ENCODE results near the gene FATE1. TPM values are rescaled to one million over a fixed set of nuclear protein-coding genes. Genes with fewer than 3 reads are reported as not detected.
A peak's percentile ranks its signal among the peaks of the same experiment; 100 is the strongest.

FATE1 gene
- total RNA-seq, 1 experiment from 2014 or later: not detected

GRCh38 chrX:151703487-151703886 lies 12.3 kb upstream of the FATE1 start:
- DNase-seq (ENCODE audit: low spot score): no peak

DNA sequence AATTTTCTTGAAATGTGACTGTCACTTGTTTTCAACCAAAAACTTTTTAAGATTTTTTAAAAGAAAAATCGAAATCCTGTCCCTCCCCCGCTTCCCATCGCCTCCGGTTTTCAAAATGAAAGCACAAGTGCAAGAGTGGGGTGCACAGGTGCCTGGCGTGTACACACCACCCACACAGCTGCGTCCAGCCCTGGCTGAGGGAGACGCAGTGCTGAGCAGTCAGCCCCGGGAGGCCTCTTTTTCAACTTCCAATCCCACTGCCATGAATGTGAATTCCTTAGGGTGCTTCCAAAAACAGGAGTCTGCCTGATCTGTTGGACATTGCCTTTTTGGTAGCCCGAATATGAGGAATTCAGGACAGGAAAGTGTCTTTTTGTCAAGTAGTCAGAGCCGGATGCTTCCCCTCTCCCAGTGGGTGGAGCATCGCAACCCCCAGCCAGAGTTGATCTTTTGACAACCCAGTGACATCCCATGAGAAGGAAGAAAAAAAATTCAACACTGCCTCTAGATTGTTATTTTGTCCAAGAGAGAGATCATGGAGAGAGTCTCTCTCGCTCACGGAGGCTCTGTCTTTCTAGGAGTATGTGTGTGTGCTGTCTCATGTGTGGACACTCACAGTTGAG lies 11.7 kb upstream of the FATE1 start:
- DNase-seq (ENCODE audit: low spot score): no peak

- DNase-seq (ENCODE audit: low spot score): no peak
These were observed 7.0 kb upstream of the FATE1 start for GRCh38 chrX:151708821-151709220.

DNA sequence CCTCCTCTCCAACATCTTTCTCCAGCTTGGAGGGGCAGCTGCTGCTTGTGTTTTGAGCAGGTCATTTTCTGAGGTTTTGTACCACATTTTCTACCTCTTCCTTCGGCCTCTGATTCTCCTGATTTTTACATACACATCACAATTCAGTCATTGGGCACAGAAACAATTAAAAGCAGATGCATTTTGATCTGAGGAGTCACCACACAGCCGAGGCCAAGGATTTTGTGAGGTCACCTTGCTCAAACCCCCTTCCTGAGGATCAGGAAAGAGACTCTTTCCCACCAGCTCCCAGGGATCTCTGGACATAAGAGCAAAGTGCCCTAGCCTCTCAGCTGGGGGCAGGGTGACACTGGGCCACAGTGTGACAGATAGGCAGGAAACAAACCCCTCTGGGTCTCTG lies 5.4 kb upstream of the FATE1 start:
- DNase-seq (ENCODE audit: low spot score): no peak

GRCh38 chrX:151711154-151711553 lies 4.7 kb upstream of the FATE1 start:
- no peak for DNase-seq (ENCODE audit: low spot score)

DNA sequence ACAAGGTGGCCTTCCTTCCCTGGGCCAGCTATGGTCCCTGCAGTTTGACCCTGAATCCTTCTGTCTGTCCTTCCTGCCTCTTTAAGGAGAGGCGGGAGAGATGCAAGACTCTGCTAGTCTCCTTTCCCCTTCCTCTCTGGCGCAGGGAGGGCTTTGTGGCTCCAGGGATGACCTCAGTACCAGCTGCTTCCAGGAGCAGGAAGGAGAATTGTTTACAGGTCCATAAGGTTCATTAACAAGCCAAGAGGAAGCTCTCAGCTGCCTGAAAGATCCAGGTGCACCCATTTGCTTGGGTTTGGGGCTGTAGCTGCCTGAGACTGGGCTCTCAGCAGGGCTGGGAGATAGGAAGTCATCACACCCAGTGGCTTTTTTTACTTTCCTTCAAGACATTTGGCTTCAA lies 4.0 kb upstream of the FATE1 start:
- DNase-seq (ENCODE audit: low spot score): no peak

DNA sequence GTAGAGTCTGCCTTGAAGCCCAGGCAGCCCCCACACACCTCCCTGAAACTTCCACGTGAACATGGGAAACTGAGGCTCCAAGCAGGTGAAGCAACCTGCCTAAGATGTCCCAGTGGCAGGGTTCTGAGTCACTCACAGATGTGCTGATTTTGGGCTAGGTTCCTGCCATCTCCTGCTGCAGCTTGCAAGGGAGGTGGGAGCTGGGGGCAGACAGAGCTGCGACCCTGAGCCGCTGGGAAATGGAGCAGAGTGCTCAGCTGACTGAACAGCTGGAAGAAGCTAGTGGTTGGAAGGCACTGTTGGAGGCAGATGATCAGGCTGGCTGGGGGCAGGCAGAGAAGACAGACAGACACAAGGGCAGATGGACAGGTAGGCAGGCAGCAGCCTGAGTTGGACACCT lies 3.6 kb upstream of the FATE1 start:
- no peak for DNase-seq (ENCODE audit: low spot score)

DNA sequence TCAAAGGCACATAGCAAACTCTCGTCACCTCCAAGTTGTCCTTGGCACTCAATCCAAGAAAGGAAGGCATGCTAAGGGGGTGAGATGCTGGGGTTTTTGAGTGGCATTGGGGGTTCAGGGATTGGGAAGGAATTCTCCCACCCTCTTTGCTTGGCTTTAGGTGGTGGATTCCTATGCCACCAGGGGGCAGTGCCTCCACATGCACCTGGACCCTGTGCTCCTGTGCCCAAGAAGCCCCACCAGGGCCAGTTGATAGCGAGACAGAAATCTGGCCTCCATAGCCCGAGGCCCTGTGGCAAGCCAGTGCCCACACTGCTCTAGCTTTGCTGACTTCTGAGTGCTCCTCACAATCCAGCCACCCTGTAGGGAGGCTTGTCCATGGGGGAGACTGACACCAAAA lies 2.0 kb upstream of the FATE1 start:
- peak; percentile 11 for DNase-seq (ENCODE audit: low spot score)

DNA sequence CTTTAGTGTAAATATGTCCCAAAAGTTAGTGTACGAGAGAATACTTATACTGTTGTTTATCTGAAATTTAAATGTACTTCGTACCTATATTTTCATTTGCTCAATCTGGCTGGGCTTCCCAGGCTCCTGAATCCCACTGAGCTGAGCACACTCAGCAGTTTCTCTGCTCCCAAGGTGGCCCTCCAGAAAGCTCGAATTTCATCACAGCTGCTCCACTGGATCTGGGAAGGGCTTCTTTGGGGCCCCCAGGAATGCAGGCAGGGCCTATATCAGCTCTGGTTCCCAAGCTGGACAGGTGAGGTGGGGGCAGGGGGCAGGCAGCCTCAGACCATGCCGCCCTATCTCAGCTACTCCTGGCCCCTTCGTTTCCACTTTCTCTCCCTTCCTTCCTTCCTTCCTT lies 1.5 kb upstream of the FATE1 start:
- DNase-seq (ENCODE audit: low spot score): no peak

- no peak for DNase-seq (ENCODE audit: low spot score)
These were observed 6.5 kb downstream of the FATE1 start for GRCh38 chrX:151722241-151722846.

DNA sequence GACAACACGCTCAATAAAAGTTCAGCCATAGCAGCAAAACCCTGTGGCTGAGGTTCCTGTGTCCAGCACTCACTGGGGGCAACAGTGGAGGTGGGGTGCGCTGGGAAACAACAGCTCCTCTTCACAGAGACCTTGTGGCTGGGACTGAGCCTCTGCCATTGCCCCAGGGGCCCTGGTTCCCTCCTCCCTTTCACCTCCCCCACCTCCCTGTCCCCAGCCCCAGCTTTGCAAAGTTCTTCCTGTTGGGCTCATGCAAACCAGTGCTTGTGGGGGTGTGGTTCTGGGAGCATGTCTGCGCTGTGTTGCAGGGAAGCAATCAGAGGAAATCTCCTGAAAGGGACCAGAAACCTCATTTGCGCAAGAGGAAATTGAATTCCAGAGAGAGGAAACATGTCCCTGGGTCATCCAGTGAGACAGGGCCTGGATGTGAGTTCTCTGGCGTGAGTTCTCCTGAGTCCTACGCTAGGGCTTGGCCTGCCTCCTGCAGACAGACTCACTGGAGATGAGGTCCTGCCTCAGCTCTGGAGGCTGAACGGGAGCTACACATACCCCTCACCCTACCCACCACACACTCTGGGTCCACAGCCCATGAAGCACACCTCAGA lies 7.4 kb downstream of the FATE1 start:
- no peak for DNase-seq (ENCODE audit: low spot score)

DNA sequence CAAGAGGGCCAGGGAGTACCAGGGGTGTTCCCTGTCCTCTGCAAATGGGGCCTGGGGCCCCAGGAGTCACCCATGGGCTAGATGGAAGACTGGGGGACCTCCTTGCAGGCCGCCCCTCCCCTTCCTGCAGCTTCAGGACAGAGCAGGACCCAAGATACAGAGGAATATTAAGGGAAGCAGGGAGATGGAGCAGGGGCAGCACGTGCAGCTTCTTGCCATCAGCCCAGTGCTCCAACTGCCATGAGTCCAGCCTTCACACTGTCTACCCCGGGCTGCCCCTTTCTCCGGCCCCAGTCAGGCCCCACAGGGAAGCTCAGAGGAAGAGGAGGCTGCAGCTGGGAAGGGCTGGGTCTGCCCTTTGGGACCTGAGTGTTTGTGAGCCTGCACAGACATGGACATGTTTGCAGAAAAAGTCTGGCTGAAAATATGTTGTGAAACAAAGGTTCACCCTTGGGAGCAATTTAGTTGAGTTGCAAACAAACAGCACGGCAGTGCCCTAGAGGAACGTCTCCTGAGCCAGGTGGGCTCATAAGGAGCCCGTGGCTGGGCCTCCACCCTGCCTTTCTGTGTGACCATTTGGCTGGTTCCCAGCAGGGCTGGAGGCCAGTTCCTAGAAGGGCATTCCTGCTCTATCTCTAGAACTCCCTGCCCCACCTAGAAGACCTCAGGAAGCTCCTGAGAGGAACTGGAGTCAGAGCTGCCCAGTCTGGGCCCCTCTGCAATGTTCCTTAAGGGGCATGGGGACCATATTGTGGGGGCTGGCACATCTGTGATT lies 8.9 kb downstream of the FATE1 start:
- DNase-seq (ENCODE audit: low spot score): no peak

- DNase-seq (ENCODE audit: low spot score): no peak
These were observed 9.4 kb downstream of the FATE1 start for GRCh38 chrX:151725338-151725614.

DNA sequence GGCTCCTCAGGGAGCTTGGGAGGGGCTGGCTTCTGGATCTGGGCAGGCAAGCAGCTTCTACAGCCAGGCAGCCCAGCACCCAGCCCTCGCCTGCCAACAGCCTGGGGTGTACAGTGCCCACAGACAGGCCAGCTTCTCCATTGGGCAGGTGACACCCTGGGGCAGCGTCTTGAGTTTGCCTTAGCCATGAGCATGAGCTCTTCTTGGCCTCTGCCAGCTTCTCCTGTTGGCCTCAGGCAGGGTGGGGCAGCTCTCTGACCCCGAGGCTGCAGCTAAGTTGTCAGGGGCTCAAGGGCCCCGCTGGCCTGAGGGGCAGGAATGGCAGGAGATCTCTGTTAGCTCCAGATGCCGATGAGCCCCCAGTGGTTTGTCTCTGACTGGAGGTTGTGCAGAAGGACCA lies 10.9 kb downstream of the FATE1 start:
- no peak for DNase-seq (ENCODE audit: low spot score)

DNA sequence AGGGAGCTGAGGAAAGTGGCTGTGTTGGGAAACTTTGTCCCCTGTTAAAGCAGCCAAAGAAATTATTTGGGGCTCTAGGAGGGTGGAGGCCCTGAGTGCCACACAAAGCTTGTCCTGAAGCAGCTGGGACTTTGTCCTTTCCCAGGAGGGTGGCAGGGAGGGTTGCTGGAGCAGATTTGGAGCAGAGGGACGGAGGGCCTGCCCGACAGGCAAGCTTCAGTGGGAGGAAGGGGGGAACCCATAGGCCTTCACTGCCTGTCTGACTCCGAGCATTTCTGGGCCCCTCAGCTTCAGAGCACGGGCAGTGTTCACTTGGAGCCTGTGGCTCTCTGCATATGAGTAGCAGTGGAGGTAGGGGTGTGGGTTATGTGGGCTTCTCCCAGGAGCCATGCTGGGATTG lies 11.5 kb downstream of the FATE1 start:
- DNase-seq (ENCODE audit: low spot score): no peak

DNA sequence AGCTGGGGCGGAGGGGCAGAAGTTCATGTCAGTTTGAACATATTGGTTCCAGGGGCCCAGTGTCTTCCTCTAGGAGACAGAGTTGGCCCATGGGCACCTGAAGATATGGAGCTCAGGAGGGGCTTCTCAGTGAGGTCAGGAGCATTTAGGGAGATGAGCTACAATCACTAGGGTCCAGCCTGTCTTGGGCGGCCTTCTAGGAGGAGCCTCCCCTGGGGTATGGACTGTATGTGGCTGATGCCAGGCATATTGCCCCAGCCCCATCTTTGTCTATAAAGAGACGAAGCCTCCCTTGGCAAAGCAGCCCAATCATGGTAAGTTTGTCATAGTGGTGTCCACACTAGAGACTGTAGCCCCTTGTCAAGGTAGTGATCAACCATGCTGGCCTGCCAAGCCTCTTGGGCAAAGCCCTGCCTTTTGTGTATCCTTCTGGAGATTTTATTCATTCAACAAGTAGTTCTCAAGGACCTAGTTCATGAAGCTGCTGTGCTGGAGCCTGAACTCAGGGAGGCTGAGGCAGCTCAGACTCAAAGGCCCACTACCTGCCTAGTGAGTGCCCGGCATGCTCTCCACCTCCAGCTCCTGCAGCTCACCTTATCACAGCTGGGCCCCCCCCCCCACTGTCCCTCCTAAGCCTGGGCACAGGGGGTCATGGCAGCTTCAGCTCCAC lies 13.4 kb downstream of the FATE1 start:
- no peak for DNase-seq (ENCODE audit: low spot score)

- no peak for DNase-seq (ENCODE audit: low spot score)
These were observed 18.6 kb downstream of the FATE1 start, which contains the start of gene CNGA2 for GRCh38 chrX:151734446-151734845. TSS of gene CNGA2 (plus strand) at chrX:151734746. CDS start at chrX:151738484, 3,738 bp downstream.

- DNase-seq (ENCODE audit: low spot score): no peak
These were observed 19.4 kb downstream of the FATE1 start for GRCh38 chrX:151735219-151735618.

- DNase-seq (ENCODE audit: low spot score): no peak
These were observed 20.9 kb downstream of the FATE1 start for GRCh38 chrX:151736685-151737084.

DNA sequence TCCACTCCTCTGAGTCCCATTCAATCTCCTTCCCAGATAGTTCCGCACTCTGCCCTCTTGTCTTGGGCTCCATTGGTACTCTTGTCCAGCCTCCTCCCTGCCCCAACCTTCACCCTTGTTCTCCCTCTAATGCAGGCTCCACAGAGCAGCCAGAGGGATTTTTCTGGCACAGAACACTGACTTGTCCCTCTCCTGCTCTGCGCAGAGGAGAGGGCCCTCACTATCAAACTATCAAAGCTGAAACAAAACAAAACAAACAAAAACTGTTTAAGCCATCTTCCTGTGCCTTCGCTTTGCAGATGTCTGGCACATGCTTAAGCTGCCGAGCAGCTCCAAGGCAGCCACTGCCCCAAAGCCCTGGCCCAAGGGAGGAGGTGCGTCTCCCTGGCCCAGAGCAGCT lies 21.7 kb downstream of the FATE1 start:
- DNase-seq (ENCODE audit: low spot score): no peak

DNA sequence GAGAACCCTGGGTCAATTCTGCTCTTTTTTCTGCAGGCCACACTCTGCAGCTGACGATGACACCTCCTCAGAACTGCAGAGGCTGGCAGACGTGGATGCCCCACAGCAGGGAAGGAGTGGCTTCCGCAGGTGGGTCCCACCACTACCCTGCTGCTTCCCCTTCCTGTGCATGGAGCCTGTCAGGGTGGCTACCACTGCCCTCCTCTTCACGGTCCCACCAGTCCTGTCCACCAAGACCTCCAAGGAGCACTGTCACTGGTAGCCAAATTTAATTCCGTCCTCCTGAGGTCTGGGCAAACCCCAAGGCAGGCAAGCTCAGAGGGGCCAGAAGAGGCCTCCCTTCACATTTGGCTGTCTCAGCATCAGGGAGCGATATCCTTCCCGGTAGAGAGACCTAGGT lies 22.9 kb downstream of the FATE1 start:
- DNase-seq (ENCODE audit: low spot score): no peak

- no peak for DNase-seq (ENCODE audit: low spot score)
These were observed 25.8 kb downstream of the FATE1 start for GRCh38 chrX:151741606-151742005.

Measured in A172 (cell line).